ENCODE measurements around the gene MIER2. TPM values are rescaled to one million over a fixed set of nuclear protein-coding genes. Genes with fewer than 3 reads are reported as not detected.

The MIER2 gene
- polyA plus RNA-seq, 1 of the 3 experiments (the other 2 are of a cell fraction) = 15.9 TPM

DNA sequence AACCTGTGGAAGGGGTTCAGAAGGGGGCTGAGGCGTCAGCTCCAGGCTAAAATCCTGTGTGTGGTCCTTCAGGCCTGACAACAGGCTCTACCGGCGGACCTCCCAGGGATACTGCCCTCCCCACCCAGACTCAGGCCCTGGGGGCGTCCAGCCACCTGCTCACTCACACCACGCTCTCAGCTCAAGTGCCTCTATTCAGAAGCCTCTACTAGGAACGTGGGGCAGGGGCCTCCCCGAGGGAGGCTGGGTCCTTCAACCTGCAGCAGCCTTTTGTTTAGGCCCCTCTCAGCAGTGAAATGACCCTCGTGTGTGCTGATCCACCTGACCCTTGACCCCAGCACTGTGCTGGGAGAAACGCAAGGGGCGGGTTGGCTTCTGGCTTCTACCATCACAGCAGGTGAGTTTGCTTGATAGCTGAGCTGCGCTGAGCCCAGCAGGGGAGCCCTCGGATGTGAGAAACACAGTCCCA lies 64.0 kb downstream of the MIER2 start:
- no peak overlapping the region for H2AFZ ChIP-seq (ENCODE audit: low read depth)
- no peak for DNase-seq
- H3K27me3 ChIP-seq (ENCODE audit: insufficient read depth) = no peaks in the 10 kb centered on the region
- H3K27ac ChIP-seq (ENCODE audit: low read depth in 2 of 2, low read length in 1 of 2) = no peak overlapping the region
- H3F3A ChIP-seq (replicated peaks; ENCODE audit: insufficient read depth) = no peaks in the 10 kb centered on the region
- no peaks in the 10 kb centered on the region for H3K36me3 ChIP-seq (replicated peaks in 1 of 2; ENCODE audit: control insufficient read depth in 1 of 2, insufficient read depth in 2 of 2, low read length in 1 of 2)
- 75% methylated on average over 11 of the region's 12 CpGs for WGBS (ENCODE audit: low lambda C conversion rate)
- no peaks in the 10 kb centered on the region for H3K9me2 ChIP-seq
- no peak overlapping the region for H3K4me3 ChIP-seq (ENCODE audit: low read depth in 2 of 2, low read length in 1 of 2)
- no peaks in the 10 kb centered on the region for H3K79me2 ChIP-seq (ENCODE audit: insufficient read depth)
- no peak overlapping the region for H3K9ac ChIP-seq
- CTCF ChIA-PET = interaction anchor here (0.6 to 1.3 kb wide), 3 partner anchors 13 to 304 kb away, joined by 3 to 4 read pairs (median 4); no protein-coding TSS in a partner anchor
- H3K4me2 ChIP-seq = no peak overlapping the region
- no peaks in the 10 kb centered on the region for H3K4me1 ChIP-seq (ENCODE audit: control insufficient read depth in 1 of 2, insufficient read depth in 2 of 2, low read depth in 1 of 2, low read length in 1 of 2)
- H3K9me3 ChIP-seq = no peaks in the 10 kb centered on the region
- no peak for TF ChIP-seq SIN3A (IDR thresholded peaks at IDR 0.05; ENCODE audit: borderline replicate concordance, low read depth, low read length)
- no peak for TF ChIP-seq IRF3 (IDR thresholded peaks at IDR 0.05; ENCODE audit: low read depth, low read length)
- TF ChIP-seq EZH2phosphoT487 (IDR thresholded peaks at IDR 0.05; ENCODE audit: borderline replicate concordance, low read depth) = no peak
- no peak for TF ChIP-seq FOXJ3 (CRISPR knock-in tag; IDR thresholded peaks at IDR 0.05)
- TF ChIP-seq, protein P1, sequence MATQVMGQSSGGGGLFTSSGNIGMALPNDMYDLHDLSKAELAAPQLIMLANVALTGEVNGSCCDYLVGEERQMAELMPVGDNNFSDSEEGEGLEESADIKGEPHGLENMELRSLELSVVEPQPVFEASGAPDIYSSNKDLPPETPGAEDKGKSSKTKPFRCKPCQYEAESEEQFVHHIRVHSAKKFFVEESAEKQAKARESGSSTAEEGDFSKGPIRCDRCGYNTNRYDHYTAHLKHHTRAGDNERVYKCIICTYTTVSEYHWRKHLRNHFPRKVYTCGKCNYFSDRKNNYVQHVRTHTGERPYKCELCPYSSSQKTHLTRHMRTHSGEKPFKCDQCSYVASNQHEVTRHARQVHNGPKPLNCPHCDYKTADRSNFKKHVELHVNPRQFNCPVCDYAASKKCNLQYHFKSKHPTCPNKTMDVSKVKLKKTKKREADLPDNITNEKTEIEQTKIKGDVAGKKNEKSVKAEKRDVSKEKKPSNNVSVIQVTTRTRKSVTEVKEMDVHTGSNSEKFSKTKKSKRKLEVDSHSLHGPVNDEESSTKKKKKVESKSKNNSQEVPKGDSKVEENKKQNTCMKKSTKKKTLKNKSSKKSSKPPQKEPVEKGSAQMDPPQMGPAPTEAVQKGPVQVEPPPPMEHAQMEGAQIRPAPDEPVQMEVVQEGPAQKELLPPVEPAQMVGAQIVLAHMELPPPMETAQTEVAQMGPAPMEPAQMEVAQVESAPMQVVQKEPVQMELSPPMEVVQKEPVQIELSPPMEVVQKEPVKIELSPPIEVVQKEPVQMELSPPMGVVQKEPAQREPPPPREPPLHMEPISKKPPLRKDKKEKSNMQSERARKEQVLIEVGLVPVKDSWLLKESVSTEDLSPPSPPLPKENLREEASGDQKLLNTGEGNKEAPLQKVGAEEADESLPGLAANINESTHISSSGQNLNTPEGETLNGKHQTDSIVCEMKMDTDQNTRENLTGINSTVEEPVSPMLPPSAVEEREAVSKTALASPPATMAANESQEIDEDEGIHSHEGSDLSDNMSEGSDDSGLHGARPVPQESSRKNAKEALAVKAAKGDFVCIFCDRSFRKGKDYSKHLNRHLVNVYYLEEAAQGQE (IDR thresholded peaks at IDR 0.05; ENCODE audit: low read depth, low read length) = no peak
- TF ChIP-seq, protein P2, sequence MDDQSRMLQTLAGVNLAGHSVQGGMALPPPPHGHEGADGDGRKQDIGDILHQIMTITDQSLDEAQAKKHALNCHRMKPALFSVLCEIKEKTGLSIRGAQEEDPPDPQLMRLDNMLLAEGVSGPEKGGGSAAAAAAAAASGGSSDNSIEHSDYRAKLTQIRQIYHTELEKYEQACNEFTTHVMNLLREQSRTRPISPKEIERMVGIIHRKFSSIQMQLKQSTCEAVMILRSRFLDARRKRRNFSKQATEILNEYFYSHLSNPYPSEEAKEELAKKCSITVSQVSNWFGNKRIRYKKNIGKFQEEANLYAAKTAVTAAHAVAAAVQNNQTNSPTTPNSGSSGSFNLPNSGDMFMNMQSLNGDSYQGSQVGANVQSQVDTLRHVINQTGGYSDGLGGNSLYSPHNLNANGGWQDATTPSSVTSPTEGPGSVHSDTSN (IDR thresholded peaks at IDR 0.05) = no peak
- TF ChIP-seq SMC3 (IDR thresholded peaks at IDR 0.05; ENCODE audit: low read depth, low read length) = no peak
- TF ChIP-seq ELF1 (IDR thresholded peaks at IDR 0.05) = no peak
- TF ChIP-seq YY1 (IDR thresholded peaks at IDR 0.05; ENCODE audit: low read depth) = no peak
- TF ChIP-seq USF1 (IDR thresholded peaks at IDR 0.05; ENCODE audit: borderline replicate concordance, low read depth) = no peak
- no peak for TF ChIP-seq GATA2 (CRISPR knock-in tag; IDR thresholded peaks at IDR 0.05)
- no peak for TF ChIP-seq MEF2A (IDR thresholded peaks at IDR 0.05; ENCODE audit: borderline replicate concordance, low read depth)
- no peak for TF ChIP-seq ZBTB33 (IDR thresholded peaks at IDR 0.05; ENCODE audit: borderline replicate concordance, low read depth)
- TF ChIP-seq JUND (IDR thresholded peaks at IDR 0.05) = no peak
- no peak for TF ChIP-seq TEAD4 (IDR thresholded peaks at IDR 0.05; ENCODE audit: borderline replicate concordance, insufficient read depth)
- no peak for TF ChIP-seq RFX5 (IDR thresholded peaks at IDR 0.05; ENCODE audit: low read length)
- TF ChIP-seq RXRA (IDR thresholded peaks at IDR 0.05; ENCODE audit: borderline replicate concordance, low read depth) = no peak
- no peak for TF ChIP-seq RAD21 (IDR thresholded peaks at IDR 0.05; ENCODE audit: low read length)
- TF ChIP-seq, protein P3, sequence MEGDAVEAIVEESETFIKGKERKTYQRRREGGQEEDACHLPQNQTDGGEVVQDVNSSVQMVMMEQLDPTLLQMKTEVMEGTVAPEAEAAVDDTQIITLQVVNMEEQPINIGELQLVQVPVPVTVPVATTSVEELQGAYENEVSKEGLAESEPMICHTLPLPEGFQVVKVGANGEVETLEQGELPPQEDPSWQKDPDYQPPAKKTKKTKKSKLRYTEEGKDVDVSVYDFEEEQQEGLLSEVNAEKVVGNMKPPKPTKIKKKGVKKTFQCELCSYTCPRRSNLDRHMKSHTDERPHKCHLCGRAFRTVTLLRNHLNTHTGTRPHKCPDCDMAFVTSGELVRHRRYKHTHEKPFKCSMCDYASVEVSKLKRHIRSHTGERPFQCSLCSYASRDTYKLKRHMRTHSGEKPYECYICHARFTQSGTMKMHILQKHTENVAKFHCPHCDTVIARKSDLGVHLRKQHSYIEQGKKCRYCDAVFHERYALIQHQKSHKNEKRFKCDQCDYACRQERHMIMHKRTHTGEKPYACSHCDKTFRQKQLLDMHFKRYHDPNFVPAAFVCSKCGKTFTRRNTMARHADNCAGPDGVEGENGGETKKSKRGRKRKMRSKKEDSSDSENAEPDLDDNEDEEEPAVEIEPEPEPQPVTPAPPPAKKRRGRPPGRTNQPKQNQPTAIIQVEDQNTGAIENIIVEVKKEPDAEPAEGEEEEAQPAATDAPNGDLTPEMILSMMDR (IDR thresholded peaks at IDR 0.05) = no peak
- TF ChIP-seq POLR2AphosphoS5 (IDR thresholded peaks at IDR 0.05; ENCODE audit: low read depth, low read length) = no peak
- H4K20me1 ChIP-seq (ENCODE audit: insufficient read depth) = no peaks in the 10 kb centered on the region
- POLR2A ChIA-PET = no interaction called here
